ENCODE measurements around the gene CARD8. TPM values are rescaled to one million over a fixed set of nuclear protein-coding genes. Genes with fewer than 3 reads are reported as not detected.
"Not testable (repeated sequence)": the region's sequence is repeated elsewhere in the genome, so short reads cannot be mapped to it uniquely, and the experiment has no call there.

The CARD8 gene
- 10 to 100 TPM; 15.4 to 41.2 (median 31.8) TPM for polyA plus RNA-seq

- 5% methylated on average over 15 of the region's 15 CpGs for WGBS, 3 donors
- peak within 1 kb of the TSS; percentile 97 for H3K27ac ChIP-seq (ENCODE audit: low read depth, low read length)
These were observed at the start of gene CARD8 for GRCh38 chr19:48255376-48256303. CARD8 (minus strand) TSS chr19:48255912; CDS start chr19:48241020, 14,892 bp downstream.

GRCh38 chr19:48303866-48304265 lies 48.2 kb upstream of the CARD8 start:
- H3K27ac ChIP-seq (ENCODE audit: low read depth, low read length), result no peak overlapping the region
- WGBS, 3 donors, result 83 to 91% (median 85%) methylated on average over 18 to 19 of the region's 19 CpGs

DNA sequence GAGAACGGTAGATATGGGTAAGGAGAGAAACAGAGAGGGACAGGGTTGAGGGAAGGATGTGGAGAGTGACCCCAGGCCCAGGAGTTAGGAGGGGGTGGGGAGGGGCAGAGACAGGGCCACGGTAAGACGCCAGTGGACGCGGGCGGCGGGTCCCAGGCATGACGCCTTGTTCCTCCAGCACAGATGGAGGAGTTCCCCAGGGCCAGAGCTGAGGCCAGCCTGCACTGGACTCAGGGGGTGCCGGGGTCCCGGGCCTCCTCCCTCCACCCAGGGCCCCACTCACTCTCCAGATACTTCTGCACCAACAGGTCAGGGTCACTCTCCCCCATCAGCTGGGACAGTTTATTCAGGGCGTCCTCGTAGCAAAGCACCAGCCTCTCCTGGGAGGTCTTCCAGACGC lies 47.7 kb upstream of the CARD8 start:
- 85 to 91% (median 91%) methylated on average over 10 to 13 of the region's 13 CpGs for WGBS, 3 donors
- no peak overlapping the region for H3K27ac ChIP-seq (ENCODE audit: low read depth, low read length)

GRCh38 chr19:48302600-48302959 lies 46.9 kb upstream of the CARD8 start:
- 83 to 95% (median 94%) methylated on average over 10 to 12 of the region's 12 CpGs for WGBS, 3 donors
- H3K27ac ChIP-seq (ENCODE audit: low read depth, low read length), result no peak overlapping the region

- 73 to 93% (median 87%) methylated on average over 1 of the region's 1 CpG for WGBS, 3 donors
- no peak overlapping the region for H3K27ac ChIP-seq (ENCODE audit: low read depth, low read length)
These were observed 46.3 kb upstream of the CARD8 start for GRCh38 chr19:48301886-48302599.

DNA sequence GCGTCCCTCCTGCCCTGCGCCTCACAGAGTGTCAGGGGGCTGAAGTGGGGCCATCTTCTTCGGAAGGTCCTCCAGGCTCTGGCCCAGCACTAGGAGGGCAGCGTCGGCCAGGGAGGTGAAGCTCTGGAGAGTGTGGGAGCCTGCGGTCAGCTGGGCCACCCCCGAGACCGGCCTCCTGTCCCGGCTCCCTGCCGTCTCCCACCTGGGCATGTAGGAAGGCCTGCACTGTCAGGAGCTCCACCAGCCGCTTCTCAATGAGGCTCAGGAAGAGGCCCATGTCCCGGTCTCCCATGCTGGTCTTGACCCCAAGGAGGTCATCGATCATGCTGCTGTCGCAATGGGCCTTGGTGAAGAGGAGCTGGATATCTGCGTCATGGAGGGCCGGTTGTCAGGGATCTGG lies 42.3 kb upstream of the CARD8 start:
- no peak overlapping the region for H3K27ac ChIP-seq (ENCODE audit: low read depth, low read length)
- WGBS, 3 donors, result 87 to 95% (median 93%) methylated on average over 16 of the region's 16 CpGs

GRCh38 chr19:48296963-48297734 lies 41.4 kb upstream of the CARD8 start:
- no peak overlapping the region for H3K27ac ChIP-seq (ENCODE audit: low read depth, low read length)
- WGBS, 3 donors, result 83 to 91% (median 86%) methylated on average over 42 of the region's 42 CpGs

- no peak overlapping the region for H3K27ac ChIP-seq (ENCODE audit: low read depth, low read length)
- WGBS, 3 donors, result 53 to 79% (median 72%) methylated on average over 10 of the region's 10 CpGs
These were observed 39.7 kb upstream of the CARD8 start for GRCh38 chr19:48295458-48295857.

- H3K27ac ChIP-seq (ENCODE audit: low read depth, low read length), result no peak overlapping the region
- WGBS, 3 donors, result 81 to 92% (median 89%) methylated on average over 4 of the region's 4 CpGs
These were observed 37.1 kb upstream of the CARD8 start for GRCh38 chr19:48292798-48293197.

GRCh38 chr19:48291489-48291815 lies 35.7 kb upstream of the CARD8 start:
- WGBS, 3 donors, result 26 to 33% (median 28%) methylated on average over 11 of the region's 11 CpGs
- H3K27ac ChIP-seq (ENCODE audit: low read depth, low read length), result not testable (repeated sequence)

DNA sequence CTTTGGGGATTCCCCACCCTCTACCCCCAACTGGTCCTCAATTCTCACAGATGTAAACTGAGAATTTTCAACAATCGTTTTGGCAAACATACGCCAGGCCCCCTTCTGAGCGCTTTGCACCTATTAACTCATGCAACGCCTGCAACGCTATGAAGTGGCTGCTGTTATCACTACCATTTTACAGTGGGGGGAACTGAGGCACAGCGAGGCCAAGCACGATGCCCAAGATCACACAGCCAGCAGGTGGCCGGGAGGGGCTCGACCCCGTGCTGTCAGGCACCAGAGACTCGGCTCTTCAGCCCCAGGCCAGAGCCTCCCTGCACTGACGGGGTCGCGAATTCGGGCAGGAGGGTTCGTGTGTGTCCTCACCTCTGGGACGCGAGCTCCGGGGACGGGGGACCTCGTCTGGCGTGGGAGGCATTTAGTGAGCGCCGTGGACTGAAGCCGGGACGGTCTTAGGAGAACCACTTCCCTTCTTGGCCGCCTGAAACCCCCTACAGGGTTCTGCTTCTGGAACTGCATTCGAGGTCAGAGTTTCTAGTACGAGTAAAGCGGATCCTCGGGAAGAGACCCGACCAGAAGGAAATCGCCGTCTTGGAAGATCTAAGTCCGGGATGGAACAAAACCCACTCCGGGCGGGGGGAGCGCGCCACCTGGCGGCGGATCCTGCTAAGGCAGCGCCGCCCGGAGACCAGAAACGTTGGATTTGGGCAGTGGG lies 35.2 kb upstream of the CARD8 start:
- H3K27ac ChIP-seq (ENCODE audit: low read depth, low read length), result no peak overlapping the region
- whole genome bisulfite sequencing, 3 donors, result 1 to 2% (median 2%) methylated on average over 45 of the region's 45 CpGs

DNA sequence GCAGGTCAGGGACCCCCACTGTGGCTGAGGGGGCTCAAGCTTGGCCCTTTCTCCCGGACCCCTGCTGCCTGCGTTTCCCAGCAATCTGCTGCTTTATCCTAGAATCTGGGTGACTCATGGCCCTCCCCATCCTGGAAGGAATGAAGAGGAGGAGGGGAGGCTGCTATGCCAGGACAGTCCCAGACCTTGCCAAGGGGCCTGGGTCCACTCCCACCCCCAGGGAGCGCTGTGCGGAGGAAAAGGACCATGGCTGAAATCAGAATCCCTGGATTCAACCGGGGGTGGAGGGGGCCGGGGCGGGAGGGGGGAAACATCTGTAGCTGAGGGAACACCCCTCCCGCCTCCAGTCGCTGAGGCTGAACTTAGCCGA lies 34.7 kb upstream of the CARD8 start:
- no peak overlapping the region for H3K27ac ChIP-seq (ENCODE audit: low read depth, low read length)
- 13 to 23% (median 21%) methylated on average over 10 of the region's 10 CpGs for WGBS, 3 donors

DNA sequence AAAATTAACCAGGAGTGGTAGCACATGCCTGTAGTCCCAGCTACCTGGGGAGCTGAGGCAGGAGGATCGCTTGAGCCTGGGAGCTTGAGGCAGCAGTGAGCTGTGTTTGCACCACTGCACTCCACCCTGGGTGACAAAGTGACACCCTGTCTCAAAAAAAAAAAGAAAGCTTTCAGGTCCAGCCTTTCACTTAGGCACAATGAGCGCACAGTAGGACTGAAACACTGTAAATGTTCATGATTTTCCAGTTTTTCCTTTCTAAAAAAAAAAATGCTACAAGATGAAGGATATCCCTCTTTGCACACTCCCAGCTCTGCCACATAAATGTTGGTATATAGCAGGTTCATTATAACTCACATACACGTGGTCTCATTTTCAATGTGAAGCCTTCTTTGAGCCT lies 32.0 kb upstream of the CARD8 start:
- WGBS, 3 donors, result 87 to 93% (median 92%) methylated on average over 3 of the region's 3 CpGs

DNA sequence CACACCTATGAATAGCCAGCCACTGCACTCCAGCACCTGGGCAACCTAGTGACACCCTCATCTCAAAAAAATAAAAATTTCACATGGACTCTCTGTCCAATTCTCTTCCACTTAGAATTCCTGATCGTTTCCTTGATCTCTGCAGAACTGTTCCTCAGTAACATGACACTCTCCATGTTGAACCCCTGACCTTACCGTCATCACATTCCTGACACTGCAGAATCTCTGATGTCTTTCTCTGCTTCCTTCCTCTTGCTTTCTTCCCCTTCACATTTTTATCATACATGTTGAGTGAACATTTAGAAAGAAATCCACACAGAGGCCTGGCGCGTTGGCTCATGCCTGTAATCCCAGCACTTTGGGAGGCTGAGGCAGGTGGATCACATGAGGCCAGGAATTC lies 29.2 kb upstream of the CARD8 start:
- WGBS, 3 donors, result 75 to 94% (median 87%) methylated on average over 4 of the region's 4 CpGs

More for the DNA sequence above, 32.0 kb upstream of the CARD8 start:
- no peak overlapping the region for H3K27ac ChIP-seq (ENCODE audit: low read depth, low read length)

GRCh38 chr19:48283908-48284307 lies 28.2 kb upstream of the CARD8 start:
- no peak overlapping the region for H3K27ac ChIP-seq (ENCODE audit: low read depth, low read length)
- 93 to 99% (median 93%) methylated on average over 7 of the region's 7 CpGs for WGBS, 3 donors

More for the DNA sequence above, 29.2 kb upstream of the CARD8 start:
- no peak overlapping the region for H3K27ac ChIP-seq (ENCODE audit: low read depth, low read length)

DNA sequence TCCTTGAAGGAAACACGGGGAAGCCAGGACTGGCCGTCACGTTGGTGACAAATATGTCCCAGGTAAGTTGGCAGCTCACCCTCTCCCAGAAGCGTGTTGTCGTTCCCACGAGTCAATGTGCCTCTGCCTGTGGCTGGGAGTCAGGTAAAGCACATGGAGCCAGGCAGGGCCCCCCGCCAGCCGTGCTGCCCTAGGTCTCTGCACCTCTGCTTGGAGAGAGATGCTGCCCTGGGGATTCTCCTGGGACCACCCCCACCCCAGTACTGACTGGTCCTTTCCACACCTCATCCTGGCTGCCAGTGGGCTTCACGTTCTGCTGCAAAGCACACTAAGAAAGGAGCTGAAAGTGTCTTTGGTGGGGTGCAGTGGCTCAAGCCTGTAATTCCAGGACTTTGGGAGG lies 24.0 kb upstream of the CARD8 start:
- WGBS, 3 donors, result 52 to 89% (median 81%) methylated on average over 9 of the region's 9 CpGs
- no peak overlapping the region for H3K27ac ChIP-seq (ENCODE audit: low read depth, low read length)

- WGBS, 3 donors, result 71 to 81% (median 80%) methylated on average over 6 of the region's 6 CpGs
These were observed 19.2 kb upstream of the CARD8 start for GRCh38 chr19:48274938-48275337.

DNA sequence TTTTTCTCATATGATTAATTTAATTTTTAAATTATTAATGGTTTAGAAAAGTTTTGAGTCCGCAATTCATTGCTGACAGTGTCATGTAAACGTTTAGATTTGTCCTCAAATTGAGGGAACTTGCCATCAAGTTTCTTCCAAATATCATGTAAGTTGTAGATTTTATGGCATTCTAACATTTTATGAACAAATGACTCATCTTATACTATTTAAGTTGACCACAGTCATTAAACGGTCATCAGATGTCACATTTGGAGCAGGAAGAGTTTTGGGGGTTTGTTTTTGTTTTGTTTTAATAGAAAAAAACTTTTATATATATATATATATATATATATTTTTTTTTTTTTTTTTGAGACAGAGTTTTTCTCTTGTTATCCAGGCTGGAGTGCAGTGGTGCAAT lies 18.5 kb upstream of the CARD8 start:
- no peak overlapping the region for H3K27ac ChIP-seq (ENCODE audit: low read depth, low read length)
- 74 to 80% (median 76%) methylated on average over 3 of the region's 3 CpGs for WGBS, 3 donors

More at GRCh38 chr19:48274938-48275337, 19.2 kb upstream of the CARD8 start:
- H3K27ac ChIP-seq (ENCODE audit: low read depth, low read length), result no peak overlapping the region
